HEK293 (cell line): ENCODE results near the gene CAPN8.
A peak's percentile ranks its signal among the peaks of the same experiment; 100 is the strongest.

Experiments used
- CTCF ChIP-seq: fragments of 450-650 bp; formaldehyde crosslinking; IDR thresholded peaks from 2 replicates; pipeline ENCODE4 v1.5.1; 2016; ENCODE audit warnings: missing biosample characterization, missing genetic modification characterization
- HOXA7 ChIP-seq: sonication (generic); formaldehyde crosslinking; IDR thresholded peaks from 2 replicates; pipeline ENCODE4 v1.8.1; 2022; ENCODE audit warnings: missing genetic modification reagents, borderline replicate concordance
- IKZF3 ChIP-seq: fragments of 450-650 bp; IDR thresholded peaks from 2 replicates; pipeline ENCODE4 v1.5.0; 2018; ENCODE audit warnings: missing biosample characterization, mild to moderate bottlenecking, missing genetic modification characterization, moderate library complexity
- KLF1 ChIP-seq: fragments of 450-650 bp; formaldehyde crosslinking; IDR thresholded peaks from 2 replicates; pipeline ENCODE4 v1.5.1; 2016; ENCODE audit warnings: missing biosample characterization, missing genetic modification characterization
- KLF10 ChIP-seq: fragments of 450-650 bp; IDR thresholded peaks from 2 replicates; pipeline ENCODE4 v1.5.1; 2018; ENCODE audit warnings: missing biosample characterization, mild to moderate bottlenecking, missing genetic modification characterization
- KLF17 ChIP-seq: fragments of 450-650 bp; formaldehyde crosslinking; IDR thresholded peaks from 2 replicates; pipeline ENCODE4 v1.5.1; 2016; ENCODE audit warnings: missing biosample characterization, missing genetic modification characterization
- KLF9 ChIP-seq: fragments of 450-650 bp; formaldehyde crosslinking; IDR thresholded peaks from 2 replicates; pipeline ENCODE4 v1.5.1; 2016; ENCODE audit warnings: missing biosample characterization, missing genetic modification characterization, low read depth
- MEIS1 ChIP-seq: sonication (generic); formaldehyde crosslinking; IDR thresholded peaks from 2 replicates; pipeline ENCODE4 v1.8.1; 2022; ENCODE audit warnings: missing genetic modification reagents, mild to moderate bottlenecking, borderline replicate concordance
- SP2 ChIP-seq: fragments of 450-650 bp; formaldehyde crosslinking; IDR thresholded peaks from 2 replicates; pipeline ENCODE4 v1.5.1; 2016; ENCODE audit warnings: missing biosample characterization, missing genetic modification characterization
- WT1 ChIP-seq: fragments of 450-650 bp; formaldehyde crosslinking; IDR thresholded peaks from 2 replicates; pipeline ENCODE4 v1.5.1; 2016; ENCODE audit warnings: missing biosample characterization, missing genetic modification characterization
- ZBTB1 ChIP-seq: fragments of 450-650 bp; formaldehyde crosslinking; IDR thresholded peaks from 2 replicates; pipeline ENCODE4 v1.5.1; 2016; ENCODE audit warnings: missing biosample characterization, missing genetic modification characterization
- ZFP3 ChIP-seq: fragments of 450-650 bp; formaldehyde crosslinking; IDR thresholded peaks from 2 replicates; pipeline ENCODE4 v1.5.1; 2016; ENCODE audit warnings: low read depth, missing biosample characterization, missing genetic modification characterization
- ZFP37 ChIP-seq: fragments of 450-650 bp; formaldehyde crosslinking; IDR thresholded peaks from 2 replicates; pipeline ENCODE4 v1.5.1; 2016; ENCODE audit warnings: missing biosample characterization, missing genetic modification characterization
- ZNF169 ChIP-seq: fragments of 450-650 bp; formaldehyde crosslinking; IDR thresholded peaks from 2 replicates; pipeline ENCODE4 v1.5.1; 2016; ENCODE audit warnings: missing biosample characterization, missing genetic modification characterization
- ZNF175 ChIP-seq: fragments of 450-650 bp; formaldehyde crosslinking; IDR thresholded peaks from 2 replicates; pipeline ENCODE4 v1.5.1; 2016; ENCODE audit warnings: missing biosample characterization, missing genetic modification characterization
- ZNF184 ChIP-seq: fragments of 450-650 bp; IDR thresholded peaks from 2 replicates; pipeline ENCODE4 v1.5.1; 2018; ENCODE audit warnings: missing biosample characterization, mild to moderate bottlenecking, missing genetic modification characterization
- ZNF324 ChIP-seq: fragments of 450-650 bp; formaldehyde crosslinking; IDR thresholded peaks from 2 replicates; pipeline ENCODE4 v1.5.1; 2016; ENCODE audit warnings: missing biosample characterization, missing genetic modification characterization
- ZNF335 ChIP-seq: fragments of 450-650 bp; formaldehyde crosslinking; conservative IDR thresholded peaks from 2 replicates; pipeline ENCODE4 v1.5.1; 2016; ENCODE audit warnings: missing biosample characterization, missing genetic modification characterization
- ZNF350 ChIP-seq: fragments of 450-650 bp; formaldehyde crosslinking; IDR thresholded peaks from 2 replicates; pipeline ENCODE4 v1.5.0; 2017; ENCODE audit warnings: missing biosample characterization, mild to moderate bottlenecking, missing genetic modification characterization
- ZNF366 ChIP-seq: fragments of 450-650 bp; formaldehyde crosslinking; conservative IDR thresholded peaks from 2 replicates; pipeline ENCODE4 v1.5.1; 2016; ENCODE audit warnings: missing biosample characterization, missing genetic modification characterization
- ZNF518A ChIP-seq: fragments of 450-650 bp; formaldehyde crosslinking; conservative IDR thresholded peaks from 2 replicates; pipeline ENCODE4 v1.5.1; 2016; ENCODE audit warnings: low read depth, missing biosample characterization, missing genetic modification characterization
- ZNF529 ChIP-seq: fragments of 450-650 bp; formaldehyde crosslinking; IDR thresholded peaks from 2 replicates; pipeline ENCODE4 v1.5.1; 2017; ENCODE audit warnings: missing genetic modification characterization, missing biosample characterization; ENCODE audit not compliant: insufficient replicate concordance
- ZNF558 ChIP-seq: fragments of 450-650 bp; formaldehyde crosslinking; IDR thresholded peaks from 2 replicates; pipeline ENCODE4 v1.5.1; 2016; ENCODE audit warnings: missing biosample characterization, missing genetic modification characterization
- ZNF596 ChIP-seq: fragments of 450-650 bp; IDR thresholded peaks from 2 replicates; pipeline ENCODE4 v1.5.0; 2018; ENCODE audit warnings: missing biosample characterization, mild to moderate bottlenecking, missing genetic modification characterization, moderate library complexity
- ZNF658 ChIP-seq: fragments of 450-650 bp; formaldehyde crosslinking; IDR thresholded peaks from 2 replicates; pipeline ENCODE4; 2016; ENCODE audit warnings: missing biosample characterization, missing genetic modification characterization
- ZNF692 ChIP-seq: fragments of 450-650 bp; formaldehyde crosslinking; IDR thresholded peaks from 2 replicates; pipeline ENCODE4 v1.5.1; 2016; ENCODE audit warnings: missing biosample characterization, missing genetic modification characterization
- ZNF830 ChIP-seq: fragments of 450-650 bp; IDR thresholded peaks from 2 replicates; pipeline ENCODE4 v1.5.0; 2018; ENCODE audit warnings: missing biosample characterization, missing genetic modification characterization, low read depth, mild to moderate bottlenecking, moderate library complexity
- ZNF843 ChIP-seq: fragments of 450-650 bp; formaldehyde crosslinking; IDR thresholded peaks from 2 replicates; pipeline ENCODE4 v1.5.1; 2016; ENCODE audit warnings: missing biosample characterization, missing genetic modification characterization
- ZSCAN23 ChIP-seq: fragments of 450-650 bp; formaldehyde crosslinking; IDR thresholded peaks from 2 replicates; pipeline ENCODE4 v1.5.1; 2016; ENCODE audit warnings: missing biosample characterization, missing genetic modification characterization
- ZSCAN30 ChIP-seq: fragments of 450-650 bp; IDR thresholded peaks from 2 replicates; pipeline ENCODE4 v1.5.1; 2018; ENCODE audit warnings: missing biosample characterization, mild to moderate bottlenecking, missing genetic modification characterization, moderate library complexity
- ZXDB ChIP-seq: fragments of 450-650 bp; formaldehyde crosslinking; IDR thresholded peaks from 2 replicates; pipeline ENCODE4 v1.5.1; 2016; ENCODE audit warnings: missing biosample characterization, missing genetic modification characterization

The CAPN8 gene

GRCh38 chr1:223707256-223708000 is 41.9 kb upstream of the CAPN8 start (continued):
- TF ChIP-seq ZNF518A (tag by site-specific recombination) (0 out of 2 replicates have a peak, but pooled peaks have one; percentile 13), IKZF3 (peak; percentile 63; the same call in 1 of the 2 replicates), ZFP3 (tag by site-specific recombination) (no peak), ZSCAN30 (no peak), ZNF366 (tag by site-specific recombination) (peak; percentile 99), ZBTB1 (tag by site-specific recombination) (peak; percentile 23; the same call in 1 of the 2 replicates), HOXA7 (no peak), ZXDB (peak; percentile 80), KLF1 (tag by site-specific recombination) (no peak), ZNF335 (tag by site-specific recombination) (peak; percentile 83), ZNF324 (tag by site-specific recombination) (peak; percentile 75; the same call in 1 of the 2 replicates), SP2 (peak; percentile 35; the same call in 1 of the 2 replicates), KLF17 (tag by site-specific recombination) (peak; percentile 98), ZNF169 (no peak), ZNF830 (tag by site-specific recombination) (no peak), ZNF529 (no peak), ZNF596 (peak; percentile 99), ZNF175 (no peak), ZSCAN23 (tag by site-specific recombination) (peak; percentile 71; the same call in 1 of the 2 replicates), MEIS1 (CRISPR knock-in tag) (no peak), ZNF843 (tag by site-specific recombination) (peak; percentile 78), WT1 (tag by site-specific recombination) (peak; percentile 56; the same call in 1 of the 2 replicates), ZNF658 (tag by site-specific recombination) (no peak), ZNF692 (tag by site-specific recombination) (peak; percentile 79), ZNF184 (no peak), ZNF350 (tag by site-specific recombination) (no peak), KLF9 (no peak), KLF10 (tag by site-specific recombination) (peak; percentile 75), ZNF558 (tag by site-specific recombination) (peak; percentile 60; the same call in 1 of the 2 replicates), ZFP37 (tag by site-specific recombination) (peak; percentile 96), CTCF (tag by site-specific recombination) (no peak)
